NCI-H82 treated with DMSO at 0.1 percent for 48 hours (cell line): ENCODE data around the gene CMTM6.
"Not testable (repeated sequence)": the region's sequence is repeated elsewhere in the genome, so short reads cannot be mapped to it uniquely, and the experiment has no call there.

Source experiments
- DNase-seq: peaks from one replicate; lab custom pipeline; 2025; ENCODE audit not compliant: unreplicated experiment; lab: John Stamatoyannopoulos, UW

Gene CMTM6

GRCh38 chr3:32448686-32449474 lies 53.8 kb downstream of the CMTM6 start:
- no peak for DNase-seq

GRCh38 chr3:32447865-32448400 lies 54.7 kb downstream of the CMTM6 start:
- no peak for DNase-seq

DNA sequence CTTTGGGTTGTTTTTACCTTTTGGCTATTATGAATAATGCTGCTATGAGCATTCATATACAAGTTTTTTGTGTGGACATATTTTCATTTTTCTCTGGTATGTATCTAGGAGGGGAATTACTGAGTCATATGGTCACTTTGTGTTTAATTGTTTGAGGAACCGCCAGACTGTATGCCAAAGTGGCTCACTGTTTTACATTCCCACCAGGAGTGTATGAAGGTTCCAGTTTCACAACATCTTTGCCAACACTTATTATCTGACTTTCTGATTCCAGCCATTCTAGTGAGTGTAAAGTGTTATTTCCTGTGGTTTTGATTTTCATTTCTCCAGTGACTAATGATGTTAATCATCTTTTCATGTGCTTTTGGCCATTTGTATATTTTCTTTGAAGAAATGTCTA lies 59.2 kb downstream of the CMTM6 start:
- no peak for DNase-seq

DNA sequence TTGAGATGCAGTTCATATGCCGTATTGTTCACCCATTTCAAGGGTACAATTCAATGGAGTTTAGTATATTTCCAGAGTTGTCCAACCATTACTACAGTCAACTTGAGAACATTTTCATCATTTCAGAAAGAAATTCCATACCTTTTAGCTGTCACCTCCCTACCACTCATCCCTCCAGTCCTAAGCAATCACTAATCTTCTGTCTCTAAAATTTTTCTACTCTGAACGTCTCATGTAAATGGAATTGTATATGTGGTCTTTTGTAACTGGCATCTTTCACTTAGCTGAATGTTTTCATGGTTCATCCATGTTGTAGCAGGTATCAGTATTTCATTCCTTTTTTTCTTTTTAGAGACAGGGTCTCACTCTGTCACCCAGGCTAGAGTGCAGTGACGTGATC lies 59.9 kb downstream of the CMTM6 start:
- no peak for DNase-seq

GRCh38 chr3:32440611-32441350 lies 61.9 kb downstream of the CMTM6 start:
- no peak for DNase-seq

- not testable (repeated sequence) for DNase-seq
These were observed 63.2 kb downstream of the CMTM6 start for GRCh38 chr3:32439421-32439820.

DNA sequence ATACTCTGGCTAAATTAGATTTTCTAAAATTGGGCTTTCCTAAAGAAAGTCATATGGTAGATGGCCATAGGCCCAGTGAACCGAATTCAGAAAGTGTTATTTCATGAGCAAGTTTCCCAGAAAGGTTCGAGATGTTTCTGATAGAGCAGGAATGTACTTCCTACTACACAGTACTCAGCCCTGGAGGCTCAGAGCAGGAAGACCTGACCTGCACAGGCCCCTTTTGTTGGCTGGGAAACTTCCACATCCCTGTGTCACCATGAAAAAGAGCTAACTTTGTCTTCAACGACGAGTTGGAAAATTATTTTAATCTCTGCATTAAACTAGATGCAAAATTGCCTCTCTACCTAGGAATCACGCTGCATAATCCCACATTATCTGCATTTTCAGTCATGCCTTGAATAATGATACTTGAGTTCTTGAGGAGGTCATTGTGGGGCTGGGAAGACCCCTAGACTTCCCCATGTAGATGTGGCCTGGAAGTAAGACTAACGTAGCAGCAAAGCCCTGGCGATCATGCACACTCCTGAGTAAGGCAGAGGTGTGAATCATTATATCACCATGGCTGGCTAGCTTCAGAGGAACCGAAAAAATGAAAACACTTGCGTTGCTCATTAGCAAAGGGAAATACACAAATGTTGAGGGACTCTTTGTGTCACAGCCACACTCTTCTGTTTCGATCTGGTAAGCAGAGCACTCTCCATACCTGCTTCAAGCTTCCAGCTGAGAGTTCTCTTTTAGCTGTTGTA lies 63.9 kb downstream of the CMTM6 start:
- DNase-seq = no peak

GRCh38 chr3:32437896-32438295 lies 64.8 kb downstream of the CMTM6 start:
- DNase-seq = no peak

- DNase-seq = no peak
These were observed 65.8 kb downstream of the CMTM6 start for GRCh38 chr3:32436816-32437189.

DNA sequence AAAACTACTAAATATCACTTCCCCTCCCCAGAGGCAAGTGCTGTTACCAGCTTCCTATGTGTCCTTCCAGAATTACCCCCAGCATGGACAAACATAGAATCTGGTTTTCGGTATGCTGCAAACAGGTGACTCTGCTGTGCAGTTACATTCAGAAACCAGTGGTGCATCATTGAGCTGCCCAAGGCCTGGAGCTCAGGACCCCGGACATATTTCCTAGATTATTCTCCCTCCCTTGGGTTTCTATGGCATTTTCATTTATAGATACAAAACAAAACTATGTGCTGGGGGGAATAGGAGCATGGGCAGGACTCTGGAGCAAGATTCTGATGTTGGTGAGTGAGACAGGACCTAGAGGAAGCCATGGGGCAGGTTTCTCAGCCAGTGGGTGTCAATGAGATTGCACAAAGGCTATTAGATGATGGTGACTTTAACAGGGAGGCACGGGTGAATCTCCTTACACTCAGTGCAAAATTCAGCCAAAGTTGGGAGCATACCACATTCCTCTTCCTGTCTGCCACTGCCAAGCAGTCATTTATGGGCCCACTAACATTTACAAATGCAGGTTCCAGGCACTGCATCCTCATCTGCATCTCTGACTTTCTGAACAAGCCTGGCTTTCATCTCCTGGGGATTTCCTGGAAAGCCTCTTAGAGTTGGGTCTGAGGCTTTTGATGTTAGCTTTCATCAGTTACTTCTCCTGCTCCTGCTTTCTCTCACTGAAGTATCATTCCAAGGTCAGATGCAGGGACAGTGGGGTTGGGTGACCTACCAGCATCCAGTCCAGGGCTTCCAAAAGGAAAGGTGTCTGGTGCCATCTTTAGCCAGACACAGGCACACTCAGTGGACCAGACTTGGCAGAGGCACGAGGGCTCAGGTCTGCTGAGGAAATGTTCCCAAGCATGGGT lies 66.5 kb downstream of the CMTM6 start:
- no peak for DNase-seq

DNA sequence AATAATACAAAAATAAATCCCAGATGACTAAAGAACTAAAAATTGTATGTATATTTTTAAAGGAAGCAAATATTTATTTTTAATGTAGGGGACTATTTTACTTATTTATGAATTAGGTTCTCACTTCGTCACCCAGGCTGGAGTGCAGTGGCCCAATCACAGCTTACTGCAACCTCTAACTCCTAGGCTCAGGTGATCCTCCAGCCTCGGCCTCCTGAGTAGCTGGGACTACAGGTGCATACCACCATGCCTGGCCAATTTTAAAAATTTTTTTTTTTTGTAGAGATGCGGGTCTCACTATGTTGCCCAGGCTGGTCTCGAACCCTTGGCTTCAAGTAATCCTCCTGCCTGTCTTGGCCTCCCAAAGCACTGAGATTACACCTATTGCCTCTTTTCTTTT lies 68.4 kb downstream of the CMTM6 start:
- DNase-seq = no peak

GRCh38 chr3:32432711-32433530 lies 69.7 kb downstream of the CMTM6 start:
- DNase-seq = no peak

- DNase-seq = no peak
These were observed 70.5 kb downstream of the CMTM6 start for GRCh38 chr3:32432045-32432710.

- no peak for DNase-seq
These were observed 71.2 kb downstream of the CMTM6 start for GRCh38 chr3:32431481-32431880.
